Activated CD4-positive, alpha-beta T cell treated with anti-CD3 and anti-CD28 coated beads, Interleukin-2, amount 50 U/mL, for 16 hours (primary cell): Measurements from ENCODE around the gene PHOX2A.
"Not testable (repeated sequence)": the region's sequence is repeated elsewhere in the genome, so short reads cannot be mapped to it uniquely, and the experiment has no call there.

Experiments used
- DNase-seq: peaks from one replicate; pipeline ENCODE4 v3.0.0-alpha.2; 2020

Gene PHOX2A

GRCh38 chr11:72244060-72244360, at the start of gene PHOX2A:
Gene PHOX2A (minus strand): TSS chr11:72244176. CDS start chr11:72244004, 172 bp downstream.
- DNase-seq: no peak

GRCh38 chr11:72293391-72293790, 49.4 kb upstream of the PHOX2A start:
- no peak for DNase-seq

- no peak for DNase-seq
Measured at GRCh38 chr11:72292106-72292785, 48.3 kb upstream of the PHOX2A start.

- DNase-seq: peak; percentile 18
Measured at GRCh38 chr11:72290741-72291140, 46.8 kb upstream of the PHOX2A start.

- no peak for DNase-seq
Measured at GRCh38 chr11:72287293-72287692, 43.3 kb upstream of the PHOX2A start.

GRCh38 chr11:72283947-72284346, 40.0 kb upstream of the PHOX2A start:
- DNase-seq: no peak

- DNase-seq: no peak
Measured at GRCh38 chr11:72280726-72281315, 36.8 kb upstream of the PHOX2A start.

- DNase-seq: no peak
Measured at GRCh38 chr11:72280037-72280436, 36.1 kb upstream of the PHOX2A start.

GRCh38 chr11:72278905-72279304, 34.9 kb upstream of the PHOX2A start:
- no peak for DNase-seq

GRCh38 chr11:72274435-72274834, 30.5 kb upstream of the PHOX2A start:
- no peak for DNase-seq

- no peak for DNase-seq
Measured at GRCh38 chr11:72271980-72272379, 28.0 kb upstream of the PHOX2A start.

GRCh38 chr11:72267956-72268617, 24.1 kb upstream of the PHOX2A start:
- DNase-seq: no peak

GRCh38 chr11:72266960-72267359, 23.0 kb upstream of the PHOX2A start:
- DNase-seq: not testable (repeated sequence)

GRCh38 chr11:72265951-72266350, 22.0 kb upstream of the PHOX2A start:
- no peak for DNase-seq

GRCh38 chr11:72263361-72263760, 19.4 kb upstream of the PHOX2A start:
- DNase-seq: no peak

- DNase-seq: no peak
Measured at GRCh38 chr11:72260574-72260973, 16.6 kb upstream of the PHOX2A start.

GRCh38 chr11:72259490-72259889, 15.5 kb upstream of the PHOX2A start:
- no peak for DNase-seq

GRCh38 chr11:72257570-72257969, 13.6 kb upstream of the PHOX2A start:
- no peak for DNase-seq

GRCh38 chr11:72254299-72254993, 10.5 kb upstream of the PHOX2A start:
- no peak for DNase-seq

- DNase-seq: no peak
Measured at GRCh38 chr11:72253392-72253791, 9.4 kb upstream of the PHOX2A start.

- no peak for DNase-seq
Measured at GRCh38 chr11:72251614-72252013, 7.6 kb upstream of the PHOX2A start.

GRCh38 chr11:72250661-72251464, 6.9 kb upstream of the PHOX2A start:
- DNase-seq: no peak

- no peak for DNase-seq
Measured at GRCh38 chr11:72249961-72250360, 6.0 kb upstream of the PHOX2A start.
